ENCODE data around the gene ATOH8.

Gene ATOH8

GRCh38 chr2:85753525-85754312 is at the start of gene ATOH8:
Gene ATOH8 (plus strand): TSS chr2:85753991. CDS start chr2:85754190, 199 bp downstream.
- TF ChIP-seq, protein P1, sequence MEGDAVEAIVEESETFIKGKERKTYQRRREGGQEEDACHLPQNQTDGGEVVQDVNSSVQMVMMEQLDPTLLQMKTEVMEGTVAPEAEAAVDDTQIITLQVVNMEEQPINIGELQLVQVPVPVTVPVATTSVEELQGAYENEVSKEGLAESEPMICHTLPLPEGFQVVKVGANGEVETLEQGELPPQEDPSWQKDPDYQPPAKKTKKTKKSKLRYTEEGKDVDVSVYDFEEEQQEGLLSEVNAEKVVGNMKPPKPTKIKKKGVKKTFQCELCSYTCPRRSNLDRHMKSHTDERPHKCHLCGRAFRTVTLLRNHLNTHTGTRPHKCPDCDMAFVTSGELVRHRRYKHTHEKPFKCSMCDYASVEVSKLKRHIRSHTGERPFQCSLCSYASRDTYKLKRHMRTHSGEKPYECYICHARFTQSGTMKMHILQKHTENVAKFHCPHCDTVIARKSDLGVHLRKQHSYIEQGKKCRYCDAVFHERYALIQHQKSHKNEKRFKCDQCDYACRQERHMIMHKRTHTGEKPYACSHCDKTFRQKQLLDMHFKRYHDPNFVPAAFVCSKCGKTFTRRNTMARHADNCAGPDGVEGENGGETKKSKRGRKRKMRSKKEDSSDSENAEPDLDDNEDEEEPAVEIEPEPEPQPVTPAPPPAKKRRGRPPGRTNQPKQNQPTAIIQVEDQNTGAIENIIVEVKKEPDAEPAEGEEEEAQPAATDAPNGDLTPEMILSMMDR (IDR thresholded peaks at IDR 0.05; ENCODE audit: low read depth, low read length), result no peak
- DNase-seq (ENCODE audit: extremely low read depth, low read depth), result no peak

- TF ChIP-seq, protein P1 (IDR thresholded peaks at IDR 0.05; ENCODE audit: low read depth, low read length), result no peak
- no peak for DNase-seq (ENCODE audit: extremely low read depth, low read depth)
Measured at GRCh38 chr2:85704038-85704437, 49.8 kb upstream of the ATOH8 start.

- no peak for DNase-seq (ENCODE audit: extremely low read depth, low read depth)
- TF ChIP-seq, protein P1 (IDR thresholded peaks at IDR 0.05; ENCODE audit: low read depth, low read length), result no peak
Measured at GRCh38 chr2:85704800-85705679, 48.8 kb upstream of the ATOH8 start.

- DNase-seq (ENCODE audit: extremely low read depth, low read depth), result peak; percentile 92
Measured at GRCh38 chr2:85705680-85706039, 48.1 kb upstream of the ATOH8 start.

DNA sequence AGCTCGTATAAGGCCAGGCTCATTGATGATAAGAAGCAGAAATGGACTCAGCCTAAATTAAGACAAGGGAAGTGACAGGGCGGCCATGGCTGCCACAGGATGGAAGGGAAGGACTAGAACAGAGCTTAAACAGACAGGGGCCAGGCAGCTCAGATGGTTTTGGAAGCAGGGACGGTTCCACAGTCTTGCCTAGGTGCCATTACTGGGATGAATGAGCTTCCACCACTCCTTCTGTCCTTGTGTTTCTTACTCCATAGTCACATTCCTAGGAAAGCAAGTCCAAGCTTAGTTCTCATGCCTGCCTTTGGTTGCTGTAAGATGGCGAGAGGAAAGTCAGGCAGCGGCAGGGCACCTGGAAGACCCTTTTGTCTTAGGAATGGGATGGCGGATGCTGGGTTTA is 47.7 kb upstream of the ATOH8 start:
- TF ChIP-seq, protein P1 (IDR thresholded peaks at IDR 0.05; ENCODE audit: low read depth, low read length), result no peak
- DNase-seq (ENCODE audit: extremely low read depth, low read depth), result no peak

More at GRCh38 chr2:85705680-85706039, 48.1 kb upstream of the ATOH8 start:
- TF ChIP-seq, protein P1 (IDR thresholded peaks at IDR 0.05; ENCODE audit: low read depth, low read length), result no peak

- TF ChIP-seq, protein P1 (IDR thresholded peaks at IDR 0.05; ENCODE audit: low read depth, low read length), result no peak
- DNase-seq (ENCODE audit: extremely low read depth, low read depth), result no peak
Measured at GRCh38 chr2:85706599-85707296, 47.0 kb upstream of the ATOH8 start.

Measured in AG09319 (cell line).